HCT116 (cell line): ENCODE measurements around the gene RPS27A.

Source experiments
- EZH2 ChIP-seq: fragments of 200-600 bp; sonication (generic); IDR thresholded peaks from 2 replicates; pipeline ENCODE4 v1.6.1; 2017; ENCODE audit warnings: antibody characterized with exemption, mixed run types
- ZFX ChIP-seq: fragments of 450-650 bp; IDR thresholded peaks from 2 replicates; pipeline ENCODE4 v1.6.1; 2017
- TF ChIP-seq, protein P1 (sequence below), 3 experiments: fragments of 200-600 bp in 1 of 3; sonication (generic) in 1 of 3; IDR thresholded peaks in 2 of 3; conservative IDR thresholded peaks in 1 of 3; 2 replicates each; pipeline ENCODE4 v1.5.1; 2012 to 2017; ENCODE audit warnings: low read depth in 2 of 3, low read length in 2 of 3, antibody characterized with exemption in 1 of 3, borderline replicate concordance in 1 of 3, control low read depth in 1 of 3, mild to moderate bottlenecking in 1 of 3, mixed read lengths in 1 of 3, mixed run types in 1 of 3, moderate library complexity in 1 of 3; ENCODE audit not compliant: insufficient read depth in 1 of 3

DNA sequence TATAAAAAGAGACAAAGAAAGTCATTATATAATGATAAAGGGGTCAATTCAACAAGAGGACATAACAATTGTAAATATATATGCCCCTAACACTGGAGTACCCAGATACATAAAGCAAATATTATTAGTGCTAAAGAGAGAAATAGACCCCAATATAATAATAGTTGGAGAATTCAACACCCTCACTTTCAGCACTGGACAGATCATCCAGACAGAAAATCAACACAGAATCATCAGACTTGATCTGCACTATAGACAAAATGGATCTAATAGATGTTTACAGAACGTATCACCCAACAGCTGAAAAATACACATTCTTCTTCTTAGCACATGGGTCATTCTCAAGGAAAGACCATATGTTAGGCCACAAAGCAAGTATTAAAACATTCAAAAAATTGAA lies 32.1 kb upstream of the RPS27A start:
- TF ChIP-seq, protein P1, sequence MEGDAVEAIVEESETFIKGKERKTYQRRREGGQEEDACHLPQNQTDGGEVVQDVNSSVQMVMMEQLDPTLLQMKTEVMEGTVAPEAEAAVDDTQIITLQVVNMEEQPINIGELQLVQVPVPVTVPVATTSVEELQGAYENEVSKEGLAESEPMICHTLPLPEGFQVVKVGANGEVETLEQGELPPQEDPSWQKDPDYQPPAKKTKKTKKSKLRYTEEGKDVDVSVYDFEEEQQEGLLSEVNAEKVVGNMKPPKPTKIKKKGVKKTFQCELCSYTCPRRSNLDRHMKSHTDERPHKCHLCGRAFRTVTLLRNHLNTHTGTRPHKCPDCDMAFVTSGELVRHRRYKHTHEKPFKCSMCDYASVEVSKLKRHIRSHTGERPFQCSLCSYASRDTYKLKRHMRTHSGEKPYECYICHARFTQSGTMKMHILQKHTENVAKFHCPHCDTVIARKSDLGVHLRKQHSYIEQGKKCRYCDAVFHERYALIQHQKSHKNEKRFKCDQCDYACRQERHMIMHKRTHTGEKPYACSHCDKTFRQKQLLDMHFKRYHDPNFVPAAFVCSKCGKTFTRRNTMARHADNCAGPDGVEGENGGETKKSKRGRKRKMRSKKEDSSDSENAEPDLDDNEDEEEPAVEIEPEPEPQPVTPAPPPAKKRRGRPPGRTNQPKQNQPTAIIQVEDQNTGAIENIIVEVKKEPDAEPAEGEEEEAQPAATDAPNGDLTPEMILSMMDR (IDR thresholded peaks at IDR 0.05 in 2 of 3, conservative IDR thresholded peaks at IDR 0.05 in 1 of 3; ENCODE audit: borderline replicate concordance in 1 of 3, insufficient read depth in 1 of 3, low read depth in 2 of 3, low read length in 2 of 3), result no peak
- no peak for TF ChIP-seq EZH2
- TF ChIP-seq ZFX, result no peak
